GM12874 (cell line): ENCODE results near the gene CDH24.

Source experiments
- CTCF ChIP-seq: IDR thresholded peaks from 2 replicates; pipeline ENCODE4 v1.5.1; 2011; ENCODE audit warnings: low read depth, mild to moderate bottlenecking, control low read depth, low read length, moderate library complexity; ENCODE audit not compliant: insufficient read depth

CDH24 gene

DNA sequence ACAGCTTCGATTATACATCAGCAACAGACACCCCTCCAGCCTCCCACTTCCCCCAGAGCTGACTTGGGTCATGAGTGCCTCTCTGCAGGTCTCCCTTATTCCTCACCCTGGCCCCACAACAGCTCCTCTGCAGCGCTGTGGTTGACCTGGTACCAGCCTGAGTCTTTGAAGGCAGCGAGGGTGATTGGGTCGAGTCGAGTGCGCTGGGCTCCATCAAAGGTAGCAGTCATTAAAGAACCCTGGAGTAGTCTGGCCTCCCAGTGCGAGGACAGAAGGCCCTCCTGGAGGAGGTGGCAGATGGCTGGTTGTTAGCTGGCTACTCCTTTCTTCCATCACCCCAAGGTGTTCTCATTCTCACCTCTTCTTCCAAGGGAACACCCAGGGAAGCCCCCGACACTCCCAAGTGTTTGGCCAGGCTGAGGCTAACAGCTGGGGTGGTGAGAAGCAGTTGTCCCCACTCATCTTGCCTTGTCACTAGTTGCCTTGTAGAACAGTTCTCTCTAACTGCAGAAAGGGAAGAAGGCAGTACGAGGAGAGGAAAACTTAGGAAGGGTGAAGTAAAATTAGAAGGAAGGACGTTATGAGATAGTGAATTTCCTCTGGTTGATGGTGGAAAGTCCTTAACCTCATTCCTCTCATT is 44.8 kb upstream of the CDH24 start:
- no peak for TF ChIP-seq CTCF

- TF ChIP-seq CTCF = no peak
These were observed 44.1 kb upstream of the CDH24 start for GRCh38 chr14:23101213-23101970.

- no peak for TF ChIP-seq CTCF
These were observed 42.0 kb upstream of the CDH24 start for GRCh38 chr14:23099212-23099861.

DNA sequence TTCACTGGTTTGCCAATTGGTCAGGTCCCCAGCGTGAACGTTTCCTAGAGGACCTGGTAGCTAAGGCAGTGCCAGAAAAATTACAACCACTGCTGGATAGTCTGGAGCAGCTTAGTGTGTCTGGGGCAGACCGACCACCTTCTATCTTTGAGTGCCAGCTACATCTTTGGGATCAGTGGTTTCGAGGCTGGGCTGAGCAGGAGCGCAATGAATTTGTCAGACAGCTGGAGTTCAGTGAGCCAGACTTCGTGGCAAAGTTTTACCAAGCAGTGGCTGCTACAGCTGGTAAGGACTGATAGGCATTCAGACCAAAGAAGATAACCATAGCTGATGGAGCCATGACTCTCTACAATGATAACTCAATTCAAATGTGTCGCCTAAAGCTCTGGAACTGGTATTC is 40.5 kb upstream of the CDH24 start:
- no peak for TF ChIP-seq CTCF

DNA sequence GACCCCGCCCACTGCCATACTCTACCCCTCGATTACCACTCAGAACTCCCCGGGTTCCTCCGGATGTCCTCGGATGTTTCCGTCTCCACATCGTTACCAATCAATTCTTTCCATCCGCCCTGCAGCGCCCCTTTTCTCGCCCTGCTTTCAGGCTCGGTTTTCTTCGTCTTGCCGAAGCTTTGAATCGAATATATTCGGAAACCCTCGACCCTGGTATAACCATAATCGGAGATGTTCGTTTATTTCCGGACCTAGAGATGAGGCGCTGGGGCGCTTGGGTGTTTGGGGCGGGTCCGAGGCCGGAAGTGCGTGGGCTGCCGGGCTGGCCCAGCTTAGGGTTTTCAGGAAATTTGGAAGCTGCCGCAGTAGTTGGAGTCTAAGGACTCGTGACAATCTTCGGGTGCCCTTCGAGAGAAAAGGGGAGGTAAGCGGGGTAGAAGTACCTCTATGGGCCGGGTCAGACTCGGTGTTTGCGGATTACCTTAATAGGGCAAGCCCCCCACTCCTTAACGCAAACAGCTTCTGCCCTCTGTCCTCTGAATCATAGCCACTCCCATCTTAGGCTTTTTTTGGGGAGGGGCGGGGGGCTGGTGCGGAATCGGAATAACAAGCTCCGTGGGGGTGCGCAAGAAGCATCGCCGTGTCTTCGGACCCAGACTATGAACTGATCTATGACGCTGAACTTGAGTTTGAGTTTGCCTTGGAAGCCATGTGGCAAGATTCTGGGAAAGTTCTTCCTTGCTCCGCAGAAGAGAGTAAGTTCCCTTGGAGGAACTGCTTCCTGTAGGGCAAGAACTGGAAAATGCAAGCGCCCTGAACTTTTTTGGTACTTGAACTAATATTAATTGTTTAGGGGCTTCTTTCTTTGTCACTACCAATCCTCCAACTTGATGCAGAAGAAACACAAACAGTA is 38.1 kb upstream of the CDH24 start, which contains the start of gene C14orf119:
Gene C14orf119 (plus strand): TSS at position 310 of the 913 bp plus-strand sequence. CDS start 2,154 bp downstream, outside the sequence.
- no peak for TF ChIP-seq CTCF

- TF ChIP-seq CTCF = no peak
These were observed 37.4 kb upstream of the CDH24 start, which contains the start of gene ACIN1 for GRCh38 chr14:23094666-23095195. Gene ACIN1 (minus strand): TSS chr14:23095136. CDS start chr14:23095112, 24 bp downstream.
